NCI-H1694 (cell line): ENCODE results near the gene ARL5A.
"Not testable (repeated sequence)": the region's sequence is repeated elsewhere in the genome, so short reads cannot be mapped to it uniquely, and the experiment has no call there.

ENCODE experiments used
- DNase-seq: peaks from one replicate; lab custom pipeline; 2025; lab: John Stamatoyannopoulos, UW

The ARL5A gene

DNA sequence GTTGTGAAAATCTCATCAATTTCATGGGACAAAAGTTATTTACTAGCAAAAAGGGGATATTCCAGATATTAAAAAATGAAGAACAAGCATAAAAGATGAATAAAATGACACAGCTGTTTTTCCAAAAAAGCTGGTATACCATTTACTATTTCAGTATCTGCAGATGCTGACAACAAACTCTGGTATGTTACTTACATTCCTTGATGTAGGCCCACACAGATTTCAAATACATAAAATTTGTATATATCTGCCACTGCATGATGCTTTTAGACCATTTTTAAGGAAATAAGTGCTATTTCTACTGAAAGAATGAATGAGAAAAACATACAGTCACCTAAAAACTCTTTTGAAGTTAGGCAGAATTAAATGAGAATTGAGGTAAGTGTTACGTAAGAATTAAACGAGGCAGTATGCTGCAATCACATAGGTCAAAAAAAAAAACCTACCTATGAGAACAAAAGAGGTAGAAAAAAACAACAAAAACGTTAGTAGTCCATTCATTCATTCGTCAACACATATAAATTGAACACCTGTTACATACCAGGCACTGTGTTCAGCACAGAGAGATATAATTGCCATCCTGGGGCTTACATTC lies 32.5 kb downstream of the ARL5A start:
- DNase-seq, result no peak

GRCh38 chr2:151794422-151794821 lies 33.8 kb downstream of the ARL5A start:
- not testable (repeated sequence) for DNase-seq

GRCh38 chr2:151793123-151793522 lies 35.1 kb downstream of the ARL5A start:
- DNase-seq, result no peak

DNA sequence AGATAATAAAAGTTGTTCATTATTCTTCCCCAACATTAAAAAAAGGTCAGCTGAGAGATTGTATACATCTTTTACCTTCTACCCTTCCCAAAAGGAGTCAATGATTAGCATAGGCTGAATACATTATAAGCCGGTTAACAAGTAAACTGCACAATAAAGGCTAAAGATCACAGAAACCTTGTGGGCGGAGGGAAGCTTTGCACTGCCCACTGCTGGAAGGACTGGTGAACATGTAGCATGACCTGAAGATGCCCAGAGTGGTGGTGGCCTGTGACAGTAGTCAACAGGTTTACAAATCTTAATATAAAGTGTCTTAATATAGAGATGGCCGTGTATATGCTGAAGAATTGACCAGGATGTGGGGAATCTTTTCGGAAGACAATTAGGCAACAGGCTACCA lies 35.6 kb downstream of the ARL5A start:
- DNase-seq, result no peak

- no peak for DNase-seq
These were observed 36.7 kb downstream of the ARL5A start for GRCh38 chr2:151791545-151791944.

DNA sequence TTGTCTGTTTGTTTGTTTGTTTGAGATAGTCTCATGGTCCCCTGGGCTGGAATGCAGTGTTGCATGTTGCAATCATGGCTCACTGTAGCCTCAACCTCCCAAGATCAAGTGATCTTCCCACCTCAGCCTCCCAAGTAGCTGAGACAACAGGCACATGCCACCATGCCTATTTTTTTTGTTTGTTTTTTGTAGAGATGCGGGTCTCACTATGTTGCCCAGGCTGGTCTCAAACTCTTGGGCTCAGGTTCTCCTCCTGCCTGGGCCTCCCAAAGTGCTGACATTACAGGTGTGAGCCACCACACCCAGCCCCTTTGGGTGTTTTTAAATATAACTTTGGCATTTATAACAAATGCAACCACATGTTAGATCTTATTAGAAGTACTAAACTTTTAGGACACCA lies 37.5 kb downstream of the ARL5A start:
- DNase-seq, result no peak

GRCh38 chr2:151789055-151789834 lies 39.0 kb downstream of the ARL5A start:
- no peak for DNase-seq

GRCh38 chr2:151786483-151786882 lies 41.7 kb downstream of the ARL5A start:
- DNase-seq, result no peak

DNA sequence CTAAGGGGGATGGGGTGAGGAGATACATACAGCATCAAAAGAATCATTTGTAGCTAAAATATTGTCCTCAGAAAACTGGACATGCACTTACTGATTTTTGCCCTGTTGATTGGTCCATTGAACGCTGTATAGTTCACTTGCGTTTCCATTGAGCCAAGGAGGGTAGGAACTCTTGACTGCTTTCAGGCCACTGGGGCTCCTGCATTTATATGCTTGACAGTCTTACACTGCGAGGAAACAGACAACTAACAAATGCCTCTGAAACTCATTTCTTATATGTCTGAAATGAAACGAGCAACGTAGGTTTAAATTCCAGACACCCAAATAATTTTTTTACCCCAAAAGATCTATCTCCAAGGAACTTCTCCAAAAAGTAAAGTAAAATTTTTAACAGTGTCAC lies 42.1 kb downstream of the ARL5A start:
- no peak for DNase-seq

DNA sequence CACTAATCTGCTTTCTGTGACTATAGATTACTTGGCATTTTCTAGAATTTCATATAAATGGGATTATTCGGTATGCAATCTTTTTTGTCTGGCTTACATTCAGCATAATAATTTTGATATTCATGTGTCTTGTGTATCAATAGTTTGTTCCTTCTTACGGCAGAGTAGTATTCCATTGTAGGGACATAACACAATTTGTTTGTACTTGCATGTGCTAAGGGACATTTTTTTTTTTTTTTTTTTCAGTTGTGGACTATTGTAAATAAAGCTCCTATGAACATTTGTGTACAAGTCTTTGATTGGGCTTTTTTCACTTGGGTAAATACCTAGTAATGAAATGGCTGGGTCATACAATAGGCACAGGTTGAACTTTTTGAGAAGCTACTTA lies 45.1 kb downstream of the ARL5A start:
- DNase-seq, result no peak

DNA sequence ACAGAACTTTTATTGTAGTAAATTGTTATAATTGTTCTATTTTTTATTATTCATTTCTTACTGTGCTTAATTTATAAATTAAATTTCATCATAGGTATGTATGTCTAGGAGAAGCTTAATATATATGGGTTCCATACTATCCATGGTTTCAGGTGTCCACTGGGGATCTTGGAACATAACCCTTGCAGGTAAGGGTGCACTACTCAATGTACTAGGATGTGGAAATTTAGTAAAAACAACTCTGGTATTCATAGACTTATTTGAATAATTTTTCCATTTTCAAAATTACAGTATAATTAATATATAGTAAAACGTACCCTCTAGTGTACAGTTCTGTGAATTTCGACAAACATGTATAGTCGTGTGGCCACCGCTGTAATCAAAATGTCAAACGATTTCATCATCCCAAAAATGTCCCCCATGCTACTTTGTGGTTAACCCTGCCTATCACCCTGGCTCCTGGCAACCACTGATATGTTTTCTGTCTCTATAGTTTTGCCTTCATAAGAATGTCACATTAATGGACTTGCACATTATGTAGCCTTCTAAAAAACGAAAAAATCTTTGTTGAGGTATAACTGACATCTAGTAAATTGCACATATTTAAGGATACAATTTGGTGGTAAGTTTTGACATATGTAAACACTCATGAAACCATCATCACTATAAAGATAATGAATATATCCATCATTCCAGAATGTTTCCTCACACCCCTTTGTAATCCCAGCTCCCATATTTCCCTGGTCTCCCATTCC lies 45.7 kb downstream of the ARL5A start:
- DNase-seq, result no peak

GRCh38 chr2:151781642-151782041 lies 46.6 kb downstream of the ARL5A start:
- DNase-seq, result no peak

GRCh38 chr2:151780938-151781337 lies 47.3 kb downstream of the ARL5A start:
- DNase-seq, result no peak

DNA sequence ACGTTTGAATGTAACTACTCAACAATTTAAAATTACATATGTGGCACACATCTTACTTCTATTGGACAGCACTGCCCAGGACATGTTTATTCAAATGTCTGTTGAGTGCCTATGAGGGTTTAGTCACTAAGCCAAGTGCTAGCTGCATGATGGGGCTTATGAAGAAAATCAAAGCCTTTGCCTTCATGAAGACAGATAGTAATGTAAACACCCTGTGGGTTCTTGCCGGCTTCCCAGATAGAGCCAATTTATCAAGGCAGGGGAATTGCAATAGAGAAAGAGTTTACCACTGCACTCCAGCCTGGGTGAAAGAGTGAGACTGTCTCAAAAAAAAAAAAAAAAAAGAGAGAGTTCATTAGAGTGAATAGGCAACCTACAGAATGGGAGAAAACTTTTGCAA lies 50.3 kb downstream of the ARL5A start:
- DNase-seq, result no peak

GRCh38 chr2:151777487-151777886 lies 50.7 kb downstream of the ARL5A start:
- no peak for DNase-seq

DNA sequence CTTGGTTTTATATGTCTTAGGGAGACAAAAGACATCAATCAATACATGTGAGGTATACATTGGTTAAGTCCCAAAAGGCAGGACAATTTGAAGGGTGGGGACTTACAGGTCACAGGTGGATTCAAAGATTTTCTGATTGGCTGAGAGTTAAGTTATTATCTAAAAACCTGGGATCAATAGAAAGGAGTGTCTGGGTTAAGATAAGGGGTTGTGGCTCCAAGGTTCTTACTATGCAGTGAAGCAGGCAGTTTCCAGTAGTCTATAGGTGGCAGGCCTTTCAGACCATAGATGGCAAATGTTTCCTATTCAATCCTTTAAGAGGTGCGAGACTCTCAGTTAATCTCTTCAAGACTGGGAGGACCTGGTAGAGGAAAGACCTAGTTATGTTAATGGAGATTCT lies 51.9 kb downstream of the ARL5A start:
- DNase-seq, result no peak

- no peak for DNase-seq
These were observed 53.0 kb downstream of the ARL5A start for GRCh38 chr2:151775057-151775740.

GRCh38 chr2:151774506-151774905 lies 53.7 kb downstream of the ARL5A start:
- no peak for DNase-seq

GRCh38 chr2:151771599-151772358 lies 56.4 kb downstream of the ARL5A start:
- DNase-seq, result no peak

- DNase-seq, result no peak
These were observed 57.2 kb downstream of the ARL5A start for GRCh38 chr2:151770995-151771394.

GRCh38 chr2:151769606-151770005 lies 58.6 kb downstream of the ARL5A start:
- DNase-seq, result no peak

DNA sequence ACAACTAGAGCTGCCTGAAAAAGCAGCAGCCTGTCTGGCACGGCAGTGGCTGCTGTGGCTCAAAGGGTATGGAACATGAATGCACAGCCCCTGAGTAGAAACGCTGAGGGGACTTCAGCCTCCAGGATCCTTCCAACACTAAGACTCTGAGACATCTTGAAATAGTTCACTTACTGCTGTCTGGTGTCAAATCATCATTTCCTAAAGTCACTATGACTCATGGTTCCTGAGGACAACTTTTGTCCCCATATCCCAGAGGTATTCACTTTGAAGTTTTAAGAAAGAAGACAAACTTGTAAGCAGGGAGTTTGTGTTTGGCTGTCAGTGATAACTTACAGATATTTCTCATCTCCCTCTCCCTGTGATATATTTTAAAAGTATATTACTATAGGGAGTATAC lies 60.7 kb downstream of the ARL5A start:
- no peak for DNase-seq
